Epithelial cell of proximal tubule (primary cell): ENCODE data around the gene ANKRD55. TPM values are rescaled to one million over a fixed set of nuclear protein-coding genes. Genes with fewer than 3 reads are reported as not detected.

Experiments
- DNase-seq: peaks from one replicate; pipeline ENCODE4 v3.0.0-alpha.2; 2011; ENCODE audit warnings: low read depth
- H3K4me3 ChIP-seq: 2 replicates; pipeline ENCODE4 v1.5.1; 2011; ENCODE audit warnings: low read depth, mild to moderate bottlenecking, low read length
- total RNA-seq: library from RNA; depleted of rRNA; stranded (reverse); fragments of >200 nt; gene quantifications from 2 replicates; pipeline ENCODE4 v1.2.3, GENCODE V29; 2015
- TF ChIP-seq, protein P1 (sequence below): conservative IDR thresholded peaks from 2 replicates; pipeline ENCODE4 v1.5.1; 2012; ENCODE audit warnings: low read depth, mild to moderate bottlenecking, low read length

The ANKRD55 gene
- total RNA-seq, 1 donor from 2014 or later: not detected

DNA sequence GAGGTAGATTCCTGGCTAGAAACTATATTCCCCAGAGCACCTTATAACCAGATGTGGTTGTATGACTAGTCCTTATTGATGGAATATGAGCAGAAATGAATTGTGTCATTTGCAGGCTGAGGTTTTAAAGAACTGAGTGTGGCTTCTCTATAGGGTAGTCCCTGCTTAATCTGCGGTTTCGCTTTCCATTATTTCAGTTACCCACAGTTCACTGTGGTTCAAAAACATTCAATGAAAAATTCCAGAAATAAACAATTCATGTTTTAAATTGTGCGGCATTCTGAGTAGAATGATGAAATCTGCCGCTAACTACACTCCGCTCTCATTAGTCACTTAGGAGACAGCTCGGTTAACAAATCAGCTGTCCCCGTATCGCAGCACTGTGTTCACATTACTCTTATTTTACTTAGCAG, 65.1 kb downstream of the ANKRD55 start:
- no peak overlapping the region for H3K4me3 ChIP-seq
- TF ChIP-seq, protein P1, sequence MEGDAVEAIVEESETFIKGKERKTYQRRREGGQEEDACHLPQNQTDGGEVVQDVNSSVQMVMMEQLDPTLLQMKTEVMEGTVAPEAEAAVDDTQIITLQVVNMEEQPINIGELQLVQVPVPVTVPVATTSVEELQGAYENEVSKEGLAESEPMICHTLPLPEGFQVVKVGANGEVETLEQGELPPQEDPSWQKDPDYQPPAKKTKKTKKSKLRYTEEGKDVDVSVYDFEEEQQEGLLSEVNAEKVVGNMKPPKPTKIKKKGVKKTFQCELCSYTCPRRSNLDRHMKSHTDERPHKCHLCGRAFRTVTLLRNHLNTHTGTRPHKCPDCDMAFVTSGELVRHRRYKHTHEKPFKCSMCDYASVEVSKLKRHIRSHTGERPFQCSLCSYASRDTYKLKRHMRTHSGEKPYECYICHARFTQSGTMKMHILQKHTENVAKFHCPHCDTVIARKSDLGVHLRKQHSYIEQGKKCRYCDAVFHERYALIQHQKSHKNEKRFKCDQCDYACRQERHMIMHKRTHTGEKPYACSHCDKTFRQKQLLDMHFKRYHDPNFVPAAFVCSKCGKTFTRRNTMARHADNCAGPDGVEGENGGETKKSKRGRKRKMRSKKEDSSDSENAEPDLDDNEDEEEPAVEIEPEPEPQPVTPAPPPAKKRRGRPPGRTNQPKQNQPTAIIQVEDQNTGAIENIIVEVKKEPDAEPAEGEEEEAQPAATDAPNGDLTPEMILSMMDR: no peak
- no peak for DNase-seq

GRCh38 chr5:56167519-56167918, 65.6 kb downstream of the ANKRD55 start:
- DNase-seq: no peak
- TF ChIP-seq, protein P1: no peak
- H3K4me3 ChIP-seq: no peak overlapping the region

DNA sequence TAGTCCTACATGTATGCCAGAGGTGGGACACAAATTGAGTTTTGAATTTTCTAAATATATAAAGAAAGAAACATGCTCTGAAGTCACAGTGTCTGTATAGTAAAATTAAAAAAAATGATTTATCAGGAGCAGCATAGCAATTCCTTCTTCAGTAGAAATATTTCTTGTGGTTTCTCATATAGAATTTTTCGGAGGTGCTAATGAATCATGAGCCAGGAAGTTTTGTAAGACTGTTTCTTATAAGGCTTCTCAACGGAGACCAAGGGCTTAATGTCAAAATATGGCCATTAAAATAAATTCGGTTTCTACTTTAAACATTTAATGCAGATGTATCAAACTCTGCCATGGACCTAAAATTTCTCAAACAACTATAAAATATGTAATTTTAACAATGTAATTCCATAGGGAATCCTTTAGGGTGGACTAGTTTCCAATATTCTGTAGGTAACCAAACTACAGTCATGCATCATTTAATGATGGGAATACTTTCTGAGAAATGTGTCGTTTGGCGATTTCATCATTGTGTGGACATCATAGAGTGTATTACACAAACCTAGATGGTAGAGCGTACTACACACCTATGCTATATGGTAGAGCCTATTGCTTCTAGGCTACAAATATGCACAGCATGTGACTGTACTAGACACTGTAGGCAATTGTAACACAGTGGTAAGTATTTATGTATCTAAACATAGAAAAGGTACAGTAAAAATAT, 66.3 kb downstream of the ANKRD55 start:
- no peak for DNase-seq
- TF ChIP-seq, protein P1: no peak
- H3K4me3 ChIP-seq: no peak overlapping the region

GRCh38 chr5:56164376-56164775, 68.8 kb downstream of the ANKRD55 start:
- no peak overlapping the region for H3K4me3 ChIP-seq
- DNase-seq: no peak
- TF ChIP-seq, protein P1: no peak

DNA sequence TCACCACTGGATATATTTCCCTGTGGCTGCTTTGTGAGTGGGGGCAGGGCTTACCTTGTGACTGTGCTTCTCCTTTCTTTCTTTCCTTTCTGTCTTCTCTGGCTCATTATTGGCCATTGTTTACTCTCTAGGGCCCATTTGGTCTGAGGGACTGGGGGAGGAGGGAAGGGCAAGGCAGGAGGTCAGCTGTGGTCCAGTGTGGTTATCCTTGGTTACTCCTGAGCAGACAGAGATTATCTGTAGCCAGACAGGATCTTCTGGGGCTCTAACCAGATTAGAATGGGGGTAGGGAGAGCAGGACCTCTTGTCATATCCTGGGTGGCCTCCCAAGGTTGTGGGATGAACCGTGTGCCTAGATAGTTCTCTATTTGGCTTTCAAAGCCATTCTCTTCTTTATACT, 71.2 kb downstream of the ANKRD55 start:
- no peak for DNase-seq
- TF ChIP-seq, protein P1: no peak
- no peak overlapping the region for H3K4me3 ChIP-seq

- H3K4me3 ChIP-seq: no peak overlapping the region
- DNase-seq: no peak
- TF ChIP-seq, protein P1: no peak
Measured at GRCh38 chr5:56161439-56161823, 71.7 kb downstream of the ANKRD55 start.
